Caco-2 (cell line): Measurements from ENCODE around the gene SRPX2. TPM values are rescaled to one million over a fixed set of nuclear protein-coding genes. Genes with fewer than 3 reads are reported as not detected.

Experiments used
- BruUV-seq: library from RNA; stranded (reverse); fragments of 400-500 nt; replicated peaks from 2 replicates; lab custom pipeline; 2021; lab: Mats Ljungman, UMichigan
- CTCF ChIA-PET: fragments of 300-600 bp; sonication (Branson Sonifier 250); formaldehyde crosslinking; loops from one replicate; lab custom pipeline; 2022; ENCODE audit warnings: antibody characterized with exemption; lab: Charles Lee
- POLR2A ChIA-PET: fragments of 300-600 bp; sonication (Branson Sonifier 250); formaldehyde crosslinking; loops from one replicate; lab custom pipeline; 2022; ENCODE audit warnings: antibody characterized with exemption; lab: Charles Lee
- DNase-seq, 2 experiments: peaks; one replicate each; pipeline versions ENCODE4 v3.0.0 to v3.0.0-alpha.2; 2020 to 2022
- H3K27me3 ChIP-seq: replicated peaks from 2 replicates; pipeline ENCODE4 v1.6.0; 2011; ENCODE audit warnings: low read length; ENCODE audit not compliant: control insufficient read depth, insufficient read depth
- H3K36me3 ChIP-seq: 2 replicates; pipeline ENCODE4 v1.5.1; 2011; ENCODE audit warnings: low read length; ENCODE audit not compliant: control insufficient read depth, insufficient read depth
- H3K4me1 ChIP-seq: fragments of 250-450 bp; sonication (Bioruptor Pico); 2 replicates; pipeline ENCODE4 v1.5.1; 2020; ENCODE audit warnings: mild to moderate bottlenecking
- H3K4me3 ChIP-seq: 2 replicates; pipeline ENCODE4 v1.5.1; 2011; ENCODE audit warnings: low read depth, mild to moderate bottlenecking, control low read depth, low read length
- H3K9me3 ChIP-seq: fragments of 250-450 bp; sonication (Bioruptor Pico); 2 replicates; pipeline ENCODE4 v1.5.1; 2020; ENCODE audit warnings: mild to moderate bottlenecking, moderate library complexity
- H3K27ac Mint-ChIP-seq: one replicate; pipeline ENCODE4 v1.8.0; 2022; ENCODE audit warnings: mixed read lengths; ENCODE audit not compliant: unreplicated experiment
- H3K27me3 Mint-ChIP-seq: one replicate; pipeline ENCODE4 v1.8.0; 2022; ENCODE audit warnings: mixed read lengths; ENCODE audit not compliant: insufficient read depth, unreplicated experiment
- H3K36me3 Mint-ChIP-seq: one replicate; pipeline ENCODE4 v1.8.0; 2022; ENCODE audit warnings: mild to moderate bottlenecking, mixed read lengths; ENCODE audit not compliant: insufficient read depth, unreplicated experiment
- H3K4me1 Mint-ChIP-seq: one replicate; pipeline ENCODE4 v1.8.0; 2022; ENCODE audit warnings: low read depth, mixed read lengths; ENCODE audit not compliant: unreplicated experiment
- H3K4me3 Mint-ChIP-seq: one replicate; pipeline ENCODE4 v1.8.0; 2022; ENCODE audit warnings: mild to moderate bottlenecking, moderate library complexity, mixed read lengths; ENCODE audit not compliant: unreplicated experiment
- H3K9me3 Mint-ChIP-seq: one replicate; pipeline ENCODE4 v1.8.0; 2022; ENCODE audit warnings: mixed read lengths; ENCODE audit not compliant: unreplicated experiment
- intact Hi-C: fragments of 100-400 bp; cut with micrococcal nuclease; formaldehyde crosslinking; loops from one replicate; pipeline ENCODE4 v1.10.0; 2022; ENCODE audit not compliant: unreplicated experiment
- total RNA-seq: library from RNA; stranded (reverse); gene quantifications from 2 replicates; pipeline ENCODE4 v1.2.3, GENCODE V29; 2022
- TF ChIP-seq, protein P1 (sequence below), 2 experiments: fragments of 200-600 bp in 1 of 2; IDR thresholded peaks; 1 replicate in 1 of 2; 2 replicates in 1 of 2; pipeline versions ENCODE4 v1.5.1 to v1.8.0; 2011 to 2022; ENCODE audit warnings: antibody characterized with exemption in 1 of 2, control low read depth in 1 of 2, inconsistent platforms in 1 of 2, low read depth in 1 of 2, low read length in 1 of 2, mild to moderate bottlenecking in 1 of 2, moderate library complexity in 1 of 2; ENCODE audit not compliant: insufficient read depth in 1 of 2, severe bottlenecking in 1 of 2, unreplicated experiment in 1 of 2

Gene SRPX2
- total RNA-seq, 1 experiment from 2014 or later: 3.6 TPM

DNA sequence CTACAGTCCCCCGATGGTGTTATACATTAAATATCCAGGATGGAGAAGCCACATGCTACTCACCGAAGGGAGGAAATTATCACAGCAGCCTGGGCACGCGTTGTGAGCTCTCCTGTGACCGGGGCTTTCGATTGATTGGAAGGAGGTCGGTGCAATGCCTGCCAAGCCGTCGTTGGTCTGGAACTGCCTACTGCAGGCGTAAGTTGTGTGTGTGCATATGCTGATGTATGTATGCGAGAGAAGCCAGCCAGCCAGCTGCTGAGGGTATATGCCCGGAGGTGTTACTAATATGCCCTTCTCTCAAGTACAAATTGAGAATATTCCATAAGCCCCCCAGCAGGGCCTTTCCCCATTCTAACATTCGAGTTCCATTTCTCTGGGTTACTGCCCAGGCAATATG lies 18.2 kb downstream of the SRPX2 start:
- Mint-ChIP-seq H3K36me3 (no peaks in the 10 kb centered on the region), H3K4me1 (peaks cover 7% of the 10 kb centered on the region), H3K27me3 (no peaks in the 10 kb centered on the region), H3K9me3 (no peaks in the 10 kb centered on the region), H3K4me3 (no peak overlapping the region), H3K27ac (no peak overlapping the region)
- H3K4me1 ChIP-seq: no peaks in the 10 kb centered on the region
- TF ChIP-seq, protein P1, sequence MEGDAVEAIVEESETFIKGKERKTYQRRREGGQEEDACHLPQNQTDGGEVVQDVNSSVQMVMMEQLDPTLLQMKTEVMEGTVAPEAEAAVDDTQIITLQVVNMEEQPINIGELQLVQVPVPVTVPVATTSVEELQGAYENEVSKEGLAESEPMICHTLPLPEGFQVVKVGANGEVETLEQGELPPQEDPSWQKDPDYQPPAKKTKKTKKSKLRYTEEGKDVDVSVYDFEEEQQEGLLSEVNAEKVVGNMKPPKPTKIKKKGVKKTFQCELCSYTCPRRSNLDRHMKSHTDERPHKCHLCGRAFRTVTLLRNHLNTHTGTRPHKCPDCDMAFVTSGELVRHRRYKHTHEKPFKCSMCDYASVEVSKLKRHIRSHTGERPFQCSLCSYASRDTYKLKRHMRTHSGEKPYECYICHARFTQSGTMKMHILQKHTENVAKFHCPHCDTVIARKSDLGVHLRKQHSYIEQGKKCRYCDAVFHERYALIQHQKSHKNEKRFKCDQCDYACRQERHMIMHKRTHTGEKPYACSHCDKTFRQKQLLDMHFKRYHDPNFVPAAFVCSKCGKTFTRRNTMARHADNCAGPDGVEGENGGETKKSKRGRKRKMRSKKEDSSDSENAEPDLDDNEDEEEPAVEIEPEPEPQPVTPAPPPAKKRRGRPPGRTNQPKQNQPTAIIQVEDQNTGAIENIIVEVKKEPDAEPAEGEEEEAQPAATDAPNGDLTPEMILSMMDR (IDR thresholded peaks at IDR 0.05; ENCODE audit: insufficient read depth in 1 of 2, low read depth in 1 of 2, low read length in 1 of 2, severe bottlenecking in 1 of 2, unreplicated experiment in 1 of 2): no peak
- ChIA-PET CTCF (interaction anchor here (0.6 to 1.2 kb wide), 2 partner anchors 10 to 106 kb away, joined by 3 to 5 read pairs; no protein-coding TSS in a partner anchor), POLR2A (no interaction called here)
- no peaks in the 10 kb centered on the region for H3K9me3 ChIP-seq
- H3K36me3 ChIP-seq: no peaks in the 10 kb centered on the region
- intact Hi-C loops: no loop called here
- no TSS peak for BruUV-seq
- H3K4me3 ChIP-seq: no peak overlapping the region
- H3K27me3 ChIP-seq: no peaks in the 10 kb centered on the region
- no peak for DNase-seq

GRCh38 chrX:100662796-100663195 lies 18.8 kb downstream of the SRPX2 start:
- POLR2A ChIA-PET: no interaction called here
- Mint-ChIP-seq H3K36me3 (no peaks in the 10 kb centered on the region), H3K4me3 (no peak overlapping the region), H3K4me1 (peaks cover 7% of the 10 kb centered on the region), H3K27ac (no peak overlapping the region), H3K9me3 (no peaks in the 10 kb centered on the region), H3K27me3 (no peaks in the 10 kb centered on the region)
- DNase-seq: no peak
- no TSS peak for BruUV-seq
- TF ChIP-seq, protein P1 (IDR thresholded peaks at IDR 0.05; ENCODE audit: insufficient read depth in 1 of 2, low read depth in 1 of 2, low read length in 1 of 2, severe bottlenecking in 1 of 2, unreplicated experiment in 1 of 2): no peak
- intact Hi-C loops: no loop called here
- Histone ChIP-seq H3K9me3 (no peaks in the 10 kb centered on the region), H3K4me3 (no peak overlapping the region), H3K4me1 (no peaks in the 10 kb centered on the region), H3K27me3 (no peaks in the 10 kb centered on the region), H3K36me3 (no peaks in the 10 kb centered on the region)
- CTCF ChIA-PET: interaction anchor here (1.2 kb wide), 1 partner anchor 9 kb away, joined by 5 read pairs; no protein-coding TSS in a partner anchor

GRCh38 chrX:100663642-100664041 lies 19.6 kb downstream of the SRPX2 start:
- Histone ChIP-seq H3K27me3 (no peaks in the 10 kb centered on the region), H3K36me3 (no peaks in the 10 kb centered on the region), H3K9me3 (no peaks in the 10 kb centered on the region), H3K4me1 (no peaks in the 10 kb centered on the region), H3K4me3 (no peak overlapping the region)
- Mint-ChIP-seq H3K9me3 (no peaks in the 10 kb centered on the region), H3K36me3 (no peaks in the 10 kb centered on the region), H3K27me3 (no peaks in the 10 kb centered on the region), H3K4me1 (peaks cover 7% of the 10 kb centered on the region), H3K4me3 (no peak overlapping the region), H3K27ac (no peak overlapping the region)
- BruUV-seq: no TSS peak
- TF ChIP-seq, protein P1 (IDR thresholded peaks at IDR 0.05; ENCODE audit: insufficient read depth in 1 of 2, low read depth in 1 of 2, low read length in 1 of 2, severe bottlenecking in 1 of 2, unreplicated experiment in 1 of 2): no peak
- POLR2A ChIA-PET: no interaction called here
- intact Hi-C loops: no loop called here
- DNase-seq: no peak
- CTCF ChIA-PET: no interaction called here
